ENCODE results near the gene NOTCH1.

The NOTCH1 gene

DNA sequence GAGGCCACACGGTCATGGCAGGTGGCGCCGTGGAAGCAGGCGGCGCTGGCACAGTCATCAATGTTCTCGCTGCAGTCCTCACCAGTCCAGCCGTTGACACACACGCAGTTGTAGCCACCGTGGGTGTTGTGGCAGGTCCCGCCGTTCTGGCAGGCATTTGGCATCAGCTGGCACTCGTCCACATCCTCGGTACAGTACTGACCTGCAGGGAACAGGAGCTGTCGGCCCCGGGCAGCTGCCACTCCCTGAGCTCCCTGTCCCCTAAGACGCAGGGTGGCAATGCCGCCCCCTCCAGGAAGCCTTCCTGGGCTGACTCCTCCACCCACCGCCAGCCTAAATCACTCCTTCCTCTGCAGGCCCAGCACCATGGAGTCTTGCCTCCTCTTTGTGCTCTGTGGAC, 27.2 kb downstream of the NOTCH1 start:
- Histone ChIP-seq H3K36me3 (replicated peaks; ENCODE audit: insufficient read depth, low read length) (no peaks in the 10 kb centered on the region), H3F3A (ENCODE audit: insufficient read depth, low read length) (no peaks in the 10 kb centered on the region), H3K9ac (ENCODE audit: low read length) (no peak overlapping the region), H3K9me3 (replicated peaks; ENCODE audit: insufficient read depth, low read length) (no peaks in the 10 kb centered on the region), H3K79me2 (ENCODE audit: low read length) (no peaks in the 10 kb centered on the region), H4K20me1 (ENCODE audit: insufficient read depth, low read length) (no peaks in the 10 kb centered on the region), H2AFZ (ENCODE audit: low read length) (no peak overlapping the region), H3K27ac (ENCODE audit: low read length) (no peak overlapping the region), H3K27me3 (replicated peaks; ENCODE audit: insufficient read depth, low read length) (no peaks in the 10 kb centered on the region), H3K9me2 (replicated peaks; ENCODE audit: insufficient read depth, low read length) (no peaks in the 10 kb centered on the region), H3K4me3 (ENCODE audit: low read length) (no peak overlapping the region), H3K4me1 (ENCODE audit: low read length) (no peaks in the 10 kb centered on the region), H3K4me2 (ENCODE audit: low read depth, low read length) (no peak overlapping the region)
- TF ChIP-seq EZH2 (optimal IDR thresholded peaks at IDR 0.05; ENCODE audit: low read depth, low read length), result no peak
- TF ChIP-seq CTCF (IDR thresholded peaks at IDR 0.05; ENCODE audit: low read length), result no peak
- DNase-seq, result no peak

DNA sequence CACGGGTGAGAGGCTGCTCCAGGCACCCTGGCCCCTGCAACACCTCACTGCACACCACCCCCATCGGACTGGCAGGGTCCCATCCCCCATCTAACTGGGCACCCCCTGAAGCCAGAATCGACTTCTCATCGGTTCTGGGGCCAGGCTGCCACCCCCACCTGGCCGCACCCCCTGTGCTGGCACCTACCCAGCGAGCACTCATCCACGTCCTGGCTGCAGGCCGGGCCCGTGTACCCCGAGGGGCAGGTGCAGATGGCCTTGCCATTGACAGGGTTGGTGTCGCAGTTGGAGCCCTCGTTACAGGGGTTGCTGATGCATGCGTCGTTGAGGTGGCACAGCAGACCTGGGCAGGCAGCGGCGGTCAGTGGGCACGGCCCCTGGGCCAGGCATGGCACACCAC, 27.9 kb downstream of the NOTCH1 start:
- H3K27ac ChIP-seq (ENCODE audit: low read length), result no peak overlapping the region
- H3K27me3 ChIP-seq (replicated peaks; ENCODE audit: insufficient read depth, low read length), result no peaks in the 10 kb centered on the region
- H3K4me1 ChIP-seq (ENCODE audit: low read length), result no peaks in the 10 kb centered on the region
- no peaks in the 10 kb centered on the region for H3K36me3 ChIP-seq (replicated peaks; ENCODE audit: insufficient read depth, low read length)
- no peak overlapping the region for H3K9ac ChIP-seq (ENCODE audit: low read length)
- H3K9me3 ChIP-seq (replicated peaks; ENCODE audit: insufficient read depth, low read length), result no peaks in the 10 kb centered on the region
- H3K79me2 ChIP-seq (ENCODE audit: low read length), result no peaks in the 10 kb centered on the region
- H4K20me1 ChIP-seq (ENCODE audit: insufficient read depth, low read length), result no peaks in the 10 kb centered on the region
- no peak overlapping the region for H2AFZ ChIP-seq (ENCODE audit: low read length)
- no peak overlapping the region for H3K4me2 ChIP-seq (ENCODE audit: low read depth, low read length)
- no peaks in the 10 kb centered on the region for H3F3A ChIP-seq (ENCODE audit: insufficient read depth, low read length)
- DNase-seq, result no peak
- no peaks in the 10 kb centered on the region for H3K9me2 ChIP-seq (replicated peaks; ENCODE audit: insufficient read depth, low read length)
- H3K4me3 ChIP-seq (ENCODE audit: low read length), result no peak overlapping the region
- TF ChIP-seq EZH2phosphoT487 (IDR thresholded peaks at IDR 0.05; ENCODE audit: low read length), result no peak
- no peak for TF ChIP-seq CTCF (IDR thresholded peaks at IDR 0.05; ENCODE audit: low read length)
- TF ChIP-seq EZH2 (optimal IDR thresholded peaks at IDR 0.05; ENCODE audit: low read depth, low read length), result no peak

DNA sequence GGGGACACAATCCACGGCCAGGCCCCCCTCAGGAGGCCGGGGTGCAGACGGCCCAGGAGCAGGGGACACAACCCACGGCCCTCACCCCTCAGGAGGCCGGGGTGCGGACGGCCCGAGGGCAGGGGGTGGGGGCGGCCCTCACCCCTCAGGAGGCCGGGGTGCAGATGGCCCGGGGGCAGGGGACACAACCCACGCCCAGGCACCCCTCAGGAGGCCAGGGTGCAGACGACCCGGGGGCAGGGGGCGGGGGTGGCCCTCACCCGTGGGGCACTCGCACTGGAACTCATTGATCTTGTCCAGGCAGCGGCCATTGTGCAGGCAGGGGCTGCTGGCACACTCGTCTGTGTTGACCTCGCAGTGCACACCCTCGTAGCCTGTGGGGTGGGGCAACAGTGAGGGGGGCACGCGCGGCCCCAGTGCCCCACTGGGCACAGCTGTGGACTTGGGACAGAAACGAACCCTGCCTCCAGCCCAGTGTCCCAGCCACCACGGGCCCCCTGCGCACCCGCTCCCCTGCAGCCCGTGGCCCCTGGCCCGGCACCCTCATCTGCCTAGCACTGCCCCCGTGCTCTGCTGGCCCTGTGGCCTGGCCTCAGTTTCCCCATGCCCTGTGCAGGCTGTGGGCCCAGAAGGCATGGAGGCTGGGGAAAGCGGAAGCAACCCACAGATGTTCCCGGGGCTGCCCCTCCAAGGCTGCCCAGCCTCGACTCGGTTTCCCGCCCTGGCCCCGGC, 28.7 kb downstream of the NOTCH1 start:
- DNase-seq, result no peak
- H3K4me3 ChIP-seq (ENCODE audit: low read length), result no peak overlapping the region
- H3K27ac ChIP-seq (ENCODE audit: low read length), result no peak overlapping the region
- no peak for TF ChIP-seq EZH2phosphoT487 (IDR thresholded peaks at IDR 0.05; ENCODE audit: low read length)
- TF ChIP-seq EZH2 (optimal IDR thresholded peaks at IDR 0.05; ENCODE audit: low read depth, low read length), result no peak
- no peak for TF ChIP-seq CTCF (IDR thresholded peaks at IDR 0.05; ENCODE audit: low read length)
- no peaks in the 10 kb centered on the region for H3F3A ChIP-seq (ENCODE audit: insufficient read depth, low read length)
- H3K4me2 ChIP-seq (ENCODE audit: low read depth, low read length), result no peak overlapping the region
- no peaks in the 10 kb centered on the region for H3K9me2 ChIP-seq (replicated peaks; ENCODE audit: insufficient read depth, low read length)
- H4K20me1 ChIP-seq (ENCODE audit: insufficient read depth, low read length), result no peaks in the 10 kb centered on the region
- no peaks in the 10 kb centered on the region for H3K9me3 ChIP-seq (replicated peaks; ENCODE audit: insufficient read depth, low read length)
- H3K36me3 ChIP-seq (replicated peaks; ENCODE audit: insufficient read depth, low read length), result no peaks in the 10 kb centered on the region
- H3K4me1 ChIP-seq (ENCODE audit: low read length), result no peaks in the 10 kb centered on the region
- H3K27me3 ChIP-seq (replicated peaks; ENCODE audit: insufficient read depth, low read length), result no peaks in the 10 kb centered on the region
- no peaks in the 10 kb centered on the region for H3K79me2 ChIP-seq (ENCODE audit: low read length)
- no peak overlapping the region for H2AFZ ChIP-seq (ENCODE audit: low read length)
- no peak overlapping the region for H3K9ac ChIP-seq (ENCODE audit: low read length)
